H9 (cell line): ENCODE data around the gene CHKB. TPM values are rescaled to one million over a fixed set of nuclear protein-coding genes. Genes with fewer than 3 reads are reported as not detected.

Experiments used
- DNase-seq: peaks from one replicate; pipeline ENCODE4 v3.0.0-alpha.2; 2017
- H2AFZ ChIP-seq: one replicate; pipeline ENCODE4 v1.6.1; 2013; ENCODE audit warnings: mild to moderate bottlenecking, low read length, control low read depth, moderate library complexity
- H2AK5ac ChIP-seq: 2 replicates; pipeline ENCODE4 v1.6.1; 2013; ENCODE audit warnings: low read length, control low read depth, mixed read lengths; ENCODE audit not compliant: insufficient read length
- H2BK120ac ChIP-seq: one replicate; pipeline ENCODE4 v1.6.1; 2013; ENCODE audit warnings: low read depth, mild to moderate bottlenecking, low read length, control low read depth, inconsistent platforms; ENCODE audit not compliant: poor library complexity, severe bottlenecking
- H2BK12ac ChIP-seq: 2 replicates; pipeline ENCODE4 v1.6.1; 2013; ENCODE audit warnings: low read length, control low read depth, mixed read lengths, low read depth; ENCODE audit not compliant: insufficient read length
- H2BK15ac ChIP-seq: 2 replicates; pipeline ENCODE4 v1.6.1; 2013; ENCODE audit warnings: low read depth, low read length, control low read depth
- H2BK20ac ChIP-seq: one replicate; pipeline ENCODE4 v1.6.1; 2013; ENCODE audit warnings: low read depth, mild to moderate bottlenecking, low read length, control low read depth, inconsistent platforms; ENCODE audit not compliant: poor library complexity, severe bottlenecking
- H2BK5ac ChIP-seq: 2 replicates; pipeline ENCODE4 v1.6.1; 2013; ENCODE audit warnings: low read length, control low read depth, mixed read lengths; ENCODE audit not compliant: insufficient read length
- H3K14ac ChIP-seq: 2 replicates; pipeline ENCODE4 v1.6.1; 2013; ENCODE audit warnings: low read length, control low read depth; ENCODE audit not compliant: insufficient read depth
- H3K18ac ChIP-seq: 2 replicates; pipeline ENCODE4 v1.6.1; 2013; ENCODE audit warnings: low read depth, mild to moderate bottlenecking, mixed read lengths, low read length, control low read depth; ENCODE audit not compliant: insufficient read length
- H3K23ac ChIP-seq: 2 replicates; pipeline ENCODE4 v1.6.1; 2013; ENCODE audit warnings: low read length, control low read depth, mixed read lengths, low read depth; ENCODE audit not compliant: insufficient read length
- H3K23me2 ChIP-seq: 2 replicates; pipeline ENCODE4 v1.6.1; 2013; ENCODE audit warnings: low read depth, mild to moderate bottlenecking, mixed read lengths, low read length, control low read depth; ENCODE audit not compliant: insufficient read length, poor library complexity, severe bottlenecking
- H3K27ac ChIP-seq: 2 replicates; pipeline ENCODE4 v1.5.1; 2013; ENCODE audit warnings: low read length, control low read depth, mixed read lengths, low read depth; ENCODE audit not compliant: insufficient read length
- H3K27me3 ChIP-seq: 2 replicates; pipeline ENCODE4 v1.6.1; 2013; ENCODE audit warnings: low read length, control low read depth, inconsistent platforms; ENCODE audit not compliant: insufficient read depth
- H3K4ac ChIP-seq: 2 replicates; pipeline ENCODE4 v1.6.1; 2013; ENCODE audit warnings: low read depth, mild to moderate bottlenecking, control low read depth, inconsistent platforms, low read length, moderate library complexity
- H3K4me1 ChIP-seq: 2 replicates; pipeline ENCODE4 v1.6.1; 2013; ENCODE audit warnings: low read length, control low read depth, inconsistent platforms; ENCODE audit not compliant: insufficient read depth
- H3K4me2 ChIP-seq: 2 replicates; pipeline ENCODE4 v1.6.1; 2013; ENCODE audit warnings: low read length, control low read depth, mixed read lengths; ENCODE audit not compliant: insufficient read length, insufficient read depth
- H3K56ac ChIP-seq: 2 replicates; pipeline ENCODE4 v1.6.1; 2013; ENCODE audit warnings: low read depth, mild to moderate bottlenecking, mixed read lengths, low read length, control low read depth; ENCODE audit not compliant: insufficient read length
- H3K79me1 ChIP-seq: 2 replicates; pipeline ENCODE4 v1.6.1; 2013; ENCODE audit warnings: low read depth, mild to moderate bottlenecking, moderate library complexity, low read length, control low read depth, inconsistent platforms; ENCODE audit not compliant: insufficient read depth, poor library complexity, severe bottlenecking
- H3K79me2 ChIP-seq: 2 replicates; pipeline ENCODE4 v1.6.1; 2013; ENCODE audit warnings: low read length, control low read depth, inconsistent platforms; ENCODE audit not compliant: insufficient read depth
- H3K9ac ChIP-seq: 2 replicates; pipeline ENCODE4 v1.6.1; 2013; ENCODE audit warnings: low read length, control low read depth, mixed read lengths; ENCODE audit not compliant: insufficient read length; ENCODE audit errors: extremely low read depth
- H3K9me3 ChIP-seq: one replicate; pipeline ENCODE4 v1.6.1; 2013; ENCODE audit warnings: low read depth, low read length, inconsistent platforms; ENCODE audit not compliant: control insufficient read depth
- H3T11ph ChIP-seq: one replicate; pipeline ENCODE4 v1.6.1; 2013; ENCODE audit warnings: mild to moderate bottlenecking, low read length, control low read depth, inconsistent platforms
- H4K20me1 ChIP-seq: one replicate; pipeline ENCODE4 v1.6.1; 2013; ENCODE audit not compliant: control insufficient read depth, insufficient read length, insufficient read depth
- H4K5ac ChIP-seq: 2 replicates; pipeline ENCODE4 v1.6.1; 2013; ENCODE audit warnings: low read depth, mild to moderate bottlenecking, mixed read lengths, low read length, control low read depth; ENCODE audit not compliant: insufficient read length
- H4K8ac ChIP-seq: replicated peaks from 2 replicates; pipeline ENCODE4 v1.6.1; 2013; ENCODE audit warnings: low read length, control low read depth, mixed read lengths, low read depth; ENCODE audit not compliant: insufficient read length
- H4K91ac ChIP-seq: 2 replicates; pipeline ENCODE4 v1.6.1; 2013; ENCODE audit warnings: low read depth, mild to moderate bottlenecking, moderate library complexity, mixed read lengths, low read length, control low read depth; ENCODE audit not compliant: insufficient read length
- H3K27ac Mint-ChIP-seq, 3 experiments: 2 replicates in 2 of 3; 3 replicates in 1 of 3; pipeline ENCODE4 v1.8.0; 2020 to 2021; ENCODE audit warnings: mixed read lengths in 3 of 3, mild to moderate bottlenecking in 1 of 3, moderate library complexity in 1 of 3
- H3K27me3 Mint-ChIP-seq: 2 replicates; pipeline ENCODE4 v1.8.0; 2021; ENCODE audit warnings: low read depth, mild to moderate bottlenecking, moderate library complexity, mixed read lengths
- H3K36me3 Mint-ChIP-seq, 3 experiments: 2 replicates in 2 of 3; 3 replicates in 1 of 3; pipeline ENCODE4 v1.8.0; 2020 to 2021; ENCODE audit warnings: low read depth in 3 of 3, mixed read lengths in 3 of 3; ENCODE audit not compliant: insufficient read depth in 1 of 3
- H3K4me1 Mint-ChIP-seq, 2 experiments: 2 replicates each; pipeline ENCODE4 v1.8.0; 2020; ENCODE audit warnings: mixed read lengths in 2 of 2
- H3K4me3 Mint-ChIP-seq, 2 experiments: 2 replicates in 1 of 2; 3 replicates in 1 of 2; pipeline ENCODE4 v1.8.0; 2020 to 2021; ENCODE audit warnings: mild to moderate bottlenecking in 2 of 2, mixed read lengths in 2 of 2, moderate library complexity in 1 of 2
- H3K9me3 Mint-ChIP-seq, 2 experiments: 2 replicates in 1 of 2; 3 replicates in 1 of 2; pipeline ENCODE4 v1.8.0; 2020; ENCODE audit warnings: mild to moderate bottlenecking in 2 of 2, mixed read lengths in 2 of 2, moderate library complexity in 1 of 2
- CTCF ChIP-seq: fragments of 200-600 bp; sonication (generic); conservative IDR thresholded peaks from 3 replicates; pipeline ENCODE4 v1.8.0; 2021; ENCODE audit warnings: antibody characterized with exemption, mild to moderate bottlenecking
- WGBS: extraction: QIAGEN DNeasy Blood & Tissue Kit; methylation state at CpG from one replicate; pipeline ENCODE4 v1.1.7; 2013; ENCODE audit warnings: missing lambda C conversion rate, low lambda C conversion rate, mixed read lengths; ENCODE audit not compliant: insufficient read length; ENCODE audit errors: extremely low coverage; 5-methylcytosine and 5-hydroxymethylcytosine counted together
- total RNA-seq: library from RNA; stranded (reverse); gene quantifications from 2 replicates; pipeline ENCODE4 v1.2.1, GENCODE V29; 2021

The CHKB gene
- total RNA-seq, 1 experiment from 2014 or later, result 64.9 TPM

GRCh38 chr22:50532824-50533796, 49.5 kb downstream of the CHKB start:
- Histone ChIP-seq H3K4me2 (no peak overlapping the region), H3K79me2 (no peaks in the 10 kb centered on the region), H4K5ac (no peak overlapping the region), H3K23me2 (peaks cover 18% of the 10 kb centered on the region), H3K27ac (no peak overlapping the region), H2BK15ac (no peak overlapping the region), H2BK12ac (no peak overlapping the region), H4K91ac (no peak overlapping the region), H3K27me3 (peaks cover 34% of the 10 kb centered on the region; the same call in 1 of the 2 replicates), H3T11ph (no peak overlapping the region), H3K79me1 (no peaks in the 10 kb centered on the region), H2AFZ (no peak overlapping the region), H2AK5ac (no peak overlapping the region), H3K23ac (no peak overlapping the region), H3K9ac (no peak overlapping the region), H3K4me1 (no peaks in the 10 kb centered on the region), H3K9me3 (no peaks in the 10 kb centered on the region), H3K18ac (no peak overlapping the region), H2BK5ac (no peak overlapping the region), H3K14ac (no peak overlapping the region), H3K56ac (no peak overlapping the region), H2BK20ac (no peak overlapping the region), H3K4ac (no peak overlapping the region), H4K8ac (no peak overlapping the region), H4K20me1 (no peaks in the 10 kb centered on the region), H2BK120ac (no peak overlapping the region)
- peak overlapping the region; percentile 47 to 80 for H3K4me3 Mint-ChIP-seq
- no CpG with 5 or more reads among the region's 19 CpGs for WGBS
- peaks cover 78% of the 10 kb centered on the region for H3K27me3 Mint-ChIP-seq
- TF ChIP-seq CTCF, result no peak
- no peaks in the 10 kb centered on the region; a peak in 1 of 5 replicates for H3K9me3 Mint-ChIP-seq
- H3K4me1 Mint-ChIP-seq, result peaks cover 9 to 13% of the 10 kb centered on the region in 2 experiments
- H3K27ac Mint-ChIP-seq, result no peak overlapping the region
- DNase-seq, result no peak
- H3K36me3 Mint-ChIP-seq, result no peaks in the 10 kb centered on the region; a peak in 1 of 7 replicates
